Ammon's horn (tissue), 1 donor: ENCODE results near the gene REM2.

Experiments
- DNase-seq: peaks from one replicate; pipeline ENCODE4 v3.0.0-alpha.2; 2016; ENCODE audit warnings: low spot score

REM2 gene, protein sequence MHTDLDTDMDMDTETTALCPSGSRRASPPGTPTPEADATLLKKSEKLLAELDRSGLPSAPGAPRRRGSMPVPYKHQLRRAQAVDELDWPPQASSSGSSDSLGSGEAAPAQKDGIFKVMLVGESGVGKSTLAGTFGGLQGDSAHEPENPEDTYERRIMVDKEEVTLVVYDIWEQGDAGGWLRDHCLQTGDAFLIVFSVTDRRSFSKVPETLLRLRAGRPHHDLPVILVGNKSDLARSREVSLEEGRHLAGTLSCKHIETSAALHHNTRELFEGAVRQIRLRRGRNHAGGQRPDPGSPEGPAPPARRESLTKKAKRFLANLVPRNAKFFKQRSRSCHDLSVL

DNA sequence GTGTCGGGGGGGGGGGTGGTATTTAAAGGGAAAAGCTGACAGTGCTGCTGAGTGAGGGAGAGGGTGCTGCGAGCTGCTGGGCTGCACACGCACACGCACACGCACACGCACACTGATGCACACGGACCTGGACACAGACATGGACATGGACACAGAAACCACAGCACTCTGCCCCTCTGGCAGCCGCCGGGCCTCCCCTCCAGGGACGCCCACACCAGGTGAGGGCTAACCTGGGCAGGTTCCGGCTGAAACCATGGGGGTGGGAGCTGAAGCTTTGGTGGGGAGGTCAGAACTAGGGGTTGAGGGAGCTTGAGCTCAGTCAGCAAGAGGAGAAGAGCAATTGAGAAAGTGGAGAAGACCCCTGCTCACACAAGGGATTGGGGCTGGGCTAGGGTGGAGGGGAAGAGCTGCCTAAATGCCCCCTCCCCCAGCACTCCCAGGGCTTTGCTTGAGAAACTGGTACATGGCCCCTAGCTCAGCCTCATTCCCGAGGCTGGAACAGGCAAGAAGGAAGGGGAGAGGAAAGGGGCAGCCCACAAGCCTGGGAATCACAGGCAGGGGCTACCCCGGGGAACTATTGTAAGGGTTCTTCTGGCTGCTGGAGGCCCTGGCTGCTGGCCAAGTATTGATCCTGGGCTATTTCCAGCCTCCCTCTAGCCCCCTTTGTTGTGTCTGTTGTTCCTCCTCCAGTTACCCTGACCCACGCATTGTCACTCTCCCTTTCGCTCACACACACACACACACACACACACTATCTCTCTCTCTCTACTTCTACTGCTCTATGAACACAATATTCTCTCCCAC is at the start of gene REM2:
Gene REM2 (plus strand): TSS at position 50 of the 804 bp plus-strand sequence. CDS start 66 bp downstream, at position 116.
- no peak for DNase-seq

DNA sequence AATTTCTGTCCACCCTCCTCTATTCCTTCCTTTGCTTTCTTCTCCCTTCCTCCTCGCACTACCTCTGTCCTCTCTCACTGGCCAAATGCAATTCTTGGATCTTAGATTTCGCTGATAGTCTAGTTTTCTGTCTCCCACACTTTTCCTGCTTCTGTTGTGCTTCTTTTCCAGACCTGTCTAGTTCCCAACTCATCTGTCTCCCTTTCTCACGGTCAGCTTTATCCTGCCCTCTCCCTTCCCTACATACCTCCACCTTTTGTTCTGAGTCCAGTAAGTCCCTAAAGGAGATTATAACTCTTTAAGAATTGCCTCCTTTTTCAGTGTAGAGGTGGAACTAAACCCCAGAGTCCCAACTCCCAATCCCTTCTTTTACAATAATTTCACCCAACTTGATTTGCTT is 47.5 kb upstream of the REM2 start:
- DNase-seq = no peak

DNA sequence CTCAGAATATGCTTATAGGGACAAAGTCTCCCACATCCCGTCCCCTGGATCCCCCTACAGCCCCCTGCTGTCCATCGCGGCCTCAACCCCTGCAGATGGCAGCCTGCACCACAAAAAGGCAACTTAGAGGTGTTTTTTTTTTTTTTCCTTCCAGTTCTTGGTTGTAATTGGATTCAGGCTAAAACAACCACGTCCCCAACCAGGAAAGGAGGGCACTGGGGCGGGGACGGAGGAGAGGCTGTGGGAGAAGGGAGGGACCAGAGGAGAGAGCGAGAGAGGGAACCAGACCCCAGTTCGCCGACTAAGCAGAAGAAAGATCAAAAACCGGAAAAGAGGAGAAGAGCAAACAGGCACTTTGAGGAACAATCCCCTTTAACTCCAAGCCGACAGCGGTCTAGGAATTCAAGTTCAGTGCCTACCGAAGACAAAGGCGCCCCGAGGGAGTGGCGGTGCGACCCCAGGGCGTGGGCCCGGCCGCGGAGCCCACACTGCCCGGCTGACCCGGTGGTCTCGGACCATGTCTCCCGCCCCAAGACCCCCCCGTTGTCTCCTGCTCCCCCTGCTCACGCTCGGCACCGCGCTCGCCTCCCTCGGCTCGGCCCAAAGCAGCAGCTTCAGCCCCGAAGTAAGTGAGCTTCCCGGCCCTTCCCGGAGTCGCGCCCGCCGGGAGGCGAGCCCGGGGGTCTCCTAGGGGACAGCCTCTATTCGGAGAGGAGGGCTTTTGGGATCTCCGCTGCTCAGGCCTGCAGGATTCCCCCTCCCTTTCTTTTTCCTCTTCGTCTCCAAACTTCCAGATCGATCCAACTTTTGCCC is 46.5 kb upstream of the REM2 start, which contains the start of gene MMP14:
Gene MMP14 (plus strand): TSS at position 285 of the 813 bp plus-strand sequence. CDS start 233 bp downstream, at position 518.
- DNase-seq = peak; percentile 59

DNA sequence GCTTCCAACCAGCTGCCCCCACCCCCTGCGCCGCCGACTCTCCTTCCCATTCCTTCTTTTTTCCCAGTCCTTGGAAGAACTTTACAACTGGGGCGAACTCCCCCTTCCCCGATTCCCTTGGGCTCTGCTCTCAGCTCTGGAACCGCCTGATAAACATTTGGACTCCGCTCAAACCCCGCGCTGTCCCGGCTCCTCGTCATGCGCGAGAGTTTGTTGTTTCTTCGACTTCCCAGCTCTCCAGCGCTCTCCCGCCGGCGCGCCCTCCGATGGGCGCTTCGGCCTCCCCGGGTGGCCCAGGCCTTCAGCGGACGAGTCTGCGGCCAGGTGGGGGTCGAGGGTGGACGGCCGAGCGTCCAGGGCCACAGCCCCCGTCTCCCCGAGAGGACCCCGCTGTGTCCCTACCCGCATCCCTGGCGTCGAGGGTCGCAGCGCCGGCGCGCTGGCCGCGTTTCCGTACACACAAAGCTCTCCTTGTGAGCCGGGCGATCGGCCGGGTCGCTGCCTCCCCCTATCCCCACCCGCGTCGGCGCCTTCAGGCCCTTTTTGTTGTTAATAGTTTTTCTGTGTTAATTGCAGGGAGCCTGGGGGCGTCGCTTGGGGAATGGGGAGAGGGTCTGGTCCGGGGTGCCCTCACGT is 45.8 kb upstream of the REM2 start:
- DNase-seq = peak; percentile 39

DNA sequence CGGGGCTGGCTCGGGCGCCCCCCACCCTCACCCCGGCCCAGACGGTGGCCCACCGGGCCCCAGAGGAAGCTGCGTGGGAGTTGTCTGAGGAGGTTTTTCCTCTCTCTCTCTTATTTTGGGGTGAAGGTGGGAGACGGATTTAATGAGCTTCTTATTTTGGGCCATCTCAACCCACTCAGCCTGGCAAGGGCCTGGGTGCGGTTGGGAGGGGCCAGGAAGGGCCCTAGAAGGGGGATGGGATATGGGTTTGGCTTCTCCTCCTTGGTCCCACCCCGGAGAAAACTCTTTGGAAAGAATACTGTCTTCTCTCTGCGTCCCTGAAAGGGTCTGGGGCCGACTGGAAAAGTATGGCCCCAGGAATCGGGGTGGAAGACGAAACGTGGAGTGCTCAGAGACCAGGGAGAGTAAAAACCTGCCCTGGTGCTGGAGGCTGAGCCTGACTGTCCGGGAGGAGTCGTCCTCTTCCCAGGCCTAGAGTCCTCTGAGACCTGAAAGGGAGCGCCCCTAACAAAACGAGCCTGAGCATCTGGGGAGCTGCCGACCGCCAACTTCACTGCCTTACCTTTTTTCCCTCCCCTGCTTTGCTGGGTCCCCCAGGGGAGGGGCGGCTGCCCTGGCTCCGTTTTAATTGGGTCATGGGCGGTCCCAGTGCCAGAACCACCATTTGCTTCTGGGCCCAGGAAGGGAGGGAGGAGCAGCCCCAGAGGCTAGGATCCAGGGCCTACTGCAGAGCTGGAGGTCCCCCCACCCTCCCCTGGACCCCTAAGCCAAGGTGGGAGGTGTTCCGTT is 45.1 kb upstream of the REM2 start:
- DNase-seq = no peak

DNA sequence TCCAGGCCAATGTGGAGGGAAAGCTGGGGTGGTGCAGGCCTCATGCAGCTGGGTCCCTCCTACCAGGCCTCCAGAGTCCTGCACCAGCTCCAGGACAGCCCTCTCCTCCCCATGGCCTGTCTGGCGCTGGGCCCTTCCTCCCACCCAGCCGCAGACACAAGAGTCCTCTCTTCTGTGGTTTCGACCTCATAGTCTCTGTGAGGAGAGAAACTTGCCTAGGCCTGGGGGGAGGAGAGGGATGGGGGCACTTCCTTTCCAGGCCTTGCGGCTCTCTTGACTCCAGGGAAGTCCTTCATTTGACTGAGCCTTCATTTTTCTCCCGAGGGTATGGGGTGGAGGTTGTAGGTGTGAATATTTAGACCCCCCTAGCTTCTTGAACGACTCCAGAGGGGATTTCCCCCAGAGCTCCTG is 44.4 kb upstream of the REM2 start:
- peak; percentile 46 for DNase-seq

DNA sequence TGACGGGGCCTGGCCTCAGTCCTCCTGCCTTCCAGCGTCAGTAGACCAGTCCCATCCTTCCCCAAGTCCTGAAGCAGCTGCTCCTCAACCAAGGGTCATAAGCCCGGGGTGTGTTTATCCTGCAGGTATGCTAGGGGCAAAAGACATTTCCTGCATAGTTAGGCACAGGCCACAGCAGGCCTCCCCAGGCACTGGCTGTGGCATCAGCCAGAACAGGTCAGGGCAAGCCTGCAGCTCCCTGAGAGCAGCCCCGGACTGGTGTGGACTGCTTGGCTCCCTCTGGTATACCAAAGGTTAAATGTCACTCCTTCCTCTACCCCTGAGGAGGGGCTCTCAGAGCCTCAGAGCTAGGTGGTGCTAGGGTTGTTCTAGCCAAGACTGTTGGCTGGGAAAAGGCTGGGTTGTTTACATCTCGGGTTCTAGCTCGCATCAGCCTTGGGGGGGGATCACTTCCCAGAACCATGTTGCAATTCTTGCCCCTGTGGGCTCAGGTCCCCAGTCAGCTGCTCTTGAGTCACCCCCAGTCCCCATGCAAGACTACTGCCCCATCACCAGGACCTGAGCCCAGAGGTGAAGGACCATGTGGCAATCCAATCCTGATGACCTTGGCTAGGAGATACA is 43.8 kb upstream of the REM2 start:
- no peak for DNase-seq

DNA sequence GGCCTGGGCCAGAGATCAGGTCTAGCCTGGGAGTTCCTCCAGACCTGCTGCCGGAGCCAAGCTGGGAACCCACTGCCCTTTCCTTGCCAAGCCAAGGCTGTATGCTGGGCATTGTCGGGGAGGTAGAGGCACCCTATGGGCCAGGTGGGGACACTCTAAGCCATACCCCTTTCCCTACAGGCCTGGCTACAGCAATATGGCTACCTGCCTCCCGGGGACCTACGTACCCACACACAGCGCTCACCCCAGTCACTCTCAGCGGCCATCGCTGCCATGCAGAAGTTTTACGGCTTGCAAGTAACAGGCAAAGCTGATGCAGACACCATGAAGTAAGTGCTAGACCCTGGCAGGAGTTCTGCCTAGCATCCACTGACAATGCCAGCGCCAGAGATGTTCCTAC is 41.7 kb upstream of the REM2 start:
- DNase-seq = no peak

DNA sequence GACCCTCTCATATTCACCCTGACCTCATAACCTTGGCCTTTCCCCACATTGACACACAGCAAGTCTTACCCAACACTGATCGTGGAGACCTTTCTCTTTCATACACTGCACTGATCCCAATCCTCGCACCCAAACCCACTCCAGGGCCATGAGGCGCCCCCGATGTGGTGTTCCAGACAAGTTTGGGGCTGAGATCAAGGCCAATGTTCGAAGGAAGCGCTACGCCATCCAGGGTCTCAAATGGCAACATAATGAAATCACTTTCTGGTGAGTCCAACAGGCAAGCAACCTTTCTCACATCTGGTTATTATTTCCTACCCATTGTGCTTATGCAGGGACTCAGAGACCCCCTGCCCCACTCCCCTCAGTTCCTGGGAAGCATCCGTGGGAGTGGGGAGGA is 41.3 kb upstream of the REM2 start:
- no peak for DNase-seq

DNA sequence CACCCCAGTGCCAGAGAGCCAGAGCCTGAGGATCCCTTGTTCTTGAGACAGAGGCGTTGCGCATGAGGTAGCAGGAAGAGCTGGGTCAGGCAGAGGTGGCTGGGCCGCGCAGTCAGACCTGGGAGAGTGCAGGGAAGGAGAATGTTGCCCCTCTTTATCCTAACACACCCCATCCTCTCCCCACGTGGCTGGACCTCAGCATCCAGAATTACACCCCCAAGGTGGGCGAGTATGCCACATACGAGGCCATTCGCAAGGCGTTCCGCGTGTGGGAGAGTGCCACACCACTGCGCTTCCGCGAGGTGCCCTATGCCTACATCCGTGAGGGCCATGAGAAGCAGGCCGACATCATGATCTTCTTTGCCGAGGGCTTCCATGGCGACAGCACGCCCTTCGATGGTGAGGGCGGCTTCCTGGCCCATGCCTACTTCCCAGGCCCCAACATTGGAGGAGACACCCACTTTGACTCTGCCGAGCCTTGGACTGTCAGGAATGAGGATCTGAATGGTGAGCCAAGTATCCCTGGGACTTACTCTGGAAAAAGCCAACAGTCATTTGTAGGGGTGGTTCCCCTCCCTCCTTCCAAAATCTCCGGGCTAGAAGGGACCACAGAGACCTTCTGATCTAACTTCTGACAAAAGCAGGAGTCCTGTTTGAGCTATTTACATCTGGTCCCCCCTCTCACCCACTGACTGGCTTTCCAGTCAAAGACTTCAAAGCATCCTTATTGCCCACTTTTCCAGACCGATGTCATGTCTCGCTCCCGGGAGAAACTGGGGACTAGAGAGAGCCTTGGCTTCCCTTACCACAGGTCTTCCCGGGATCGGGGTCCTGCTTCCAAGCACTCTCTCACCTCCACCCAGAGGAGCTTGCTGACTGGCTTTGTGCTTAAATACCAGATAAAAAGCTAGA is 40.6 kb upstream of the REM2 start:
- no peak for DNase-seq

DNA sequence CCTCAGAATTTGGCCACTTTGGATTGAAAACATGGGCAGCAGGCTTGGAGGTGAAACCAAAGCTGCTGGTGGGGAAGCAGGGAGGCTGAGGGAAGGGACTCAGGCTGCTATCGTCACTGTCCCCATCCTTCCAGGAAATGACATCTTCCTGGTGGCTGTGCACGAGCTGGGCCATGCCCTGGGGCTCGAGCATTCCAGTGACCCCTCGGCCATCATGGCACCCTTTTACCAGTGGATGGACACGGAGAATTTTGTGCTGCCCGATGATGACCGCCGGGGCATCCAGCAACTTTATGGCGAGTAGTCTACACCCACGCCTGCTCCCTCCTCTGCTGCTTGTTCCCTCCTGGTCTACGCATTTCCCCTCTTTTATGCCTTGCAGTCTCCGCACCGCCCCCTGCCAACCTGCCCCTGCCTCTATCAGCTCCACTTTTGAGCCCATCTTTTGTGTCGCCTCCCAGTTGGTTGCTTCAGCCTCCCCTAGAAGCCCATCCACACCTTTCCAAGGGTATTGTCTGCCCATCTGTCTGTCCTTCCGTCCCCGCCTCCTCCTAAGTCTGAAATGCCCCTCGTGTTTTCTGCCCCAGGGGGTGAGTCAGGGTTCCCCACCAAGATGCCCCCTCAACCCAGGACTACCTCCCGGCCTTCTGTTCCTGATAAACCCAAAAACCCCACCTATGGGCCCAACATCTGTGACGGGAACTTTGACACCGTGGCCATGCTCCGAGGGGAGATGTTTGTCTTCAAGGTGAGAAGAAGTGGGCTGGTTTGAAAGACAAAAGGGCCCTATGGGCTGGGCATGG is 39.7 kb upstream of the REM2 start:
- no peak for DNase-seq

DNA sequence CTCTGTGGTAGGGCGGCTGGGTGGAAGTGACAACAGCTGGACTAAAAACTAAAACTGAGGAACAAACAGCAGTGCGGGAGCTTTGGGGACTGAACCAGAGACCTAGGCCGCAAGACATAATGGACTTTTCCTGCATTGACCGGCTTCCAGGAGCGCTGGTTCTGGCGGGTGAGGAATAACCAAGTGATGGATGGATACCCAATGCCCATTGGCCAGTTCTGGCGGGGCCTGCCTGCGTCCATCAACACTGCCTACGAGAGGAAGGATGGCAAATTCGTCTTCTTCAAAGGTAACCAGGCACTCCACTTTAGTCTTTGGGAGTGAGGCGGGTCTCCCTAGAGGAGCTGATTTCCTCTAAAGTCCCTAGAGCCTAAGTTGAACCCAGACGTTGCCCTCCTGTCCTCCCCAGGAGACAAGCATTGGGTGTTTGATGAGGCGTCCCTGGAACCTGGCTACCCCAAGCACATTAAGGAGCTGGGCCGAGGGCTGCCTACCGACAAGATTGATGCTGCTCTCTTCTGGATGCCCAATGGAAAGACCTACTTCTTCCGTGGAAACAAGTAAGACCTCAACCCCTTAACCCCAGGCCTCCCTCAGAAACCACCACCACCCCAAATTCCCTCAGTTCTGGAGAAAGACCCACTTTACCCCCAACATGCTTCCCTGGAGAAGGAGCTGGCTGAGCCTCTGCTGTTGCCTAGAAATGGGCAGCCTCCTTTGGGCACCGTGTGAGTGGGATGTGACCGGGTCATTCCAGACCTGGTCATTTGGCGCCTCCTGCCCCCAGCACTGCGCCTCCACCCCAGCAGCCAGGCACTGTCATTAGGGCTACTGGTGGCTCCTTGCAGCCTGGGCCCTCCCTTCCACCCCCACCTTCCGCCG is 38.6 kb upstream of the REM2 start:
- DNase-seq = no peak

DNA sequence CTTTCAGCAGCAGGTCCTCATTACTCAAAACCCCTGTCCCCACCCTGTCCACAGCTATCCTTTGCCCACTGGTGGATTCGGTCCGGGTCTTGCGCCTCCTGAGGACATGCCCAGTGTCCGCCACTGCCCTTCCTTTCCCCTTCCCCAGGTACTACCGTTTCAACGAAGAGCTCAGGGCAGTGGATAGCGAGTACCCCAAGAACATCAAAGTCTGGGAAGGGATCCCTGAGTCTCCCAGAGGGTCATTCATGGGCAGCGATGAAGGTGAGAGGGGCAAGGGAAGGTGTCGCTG is 38.0 kb upstream of the REM2 start:
- DNase-seq = no peak

DNA sequence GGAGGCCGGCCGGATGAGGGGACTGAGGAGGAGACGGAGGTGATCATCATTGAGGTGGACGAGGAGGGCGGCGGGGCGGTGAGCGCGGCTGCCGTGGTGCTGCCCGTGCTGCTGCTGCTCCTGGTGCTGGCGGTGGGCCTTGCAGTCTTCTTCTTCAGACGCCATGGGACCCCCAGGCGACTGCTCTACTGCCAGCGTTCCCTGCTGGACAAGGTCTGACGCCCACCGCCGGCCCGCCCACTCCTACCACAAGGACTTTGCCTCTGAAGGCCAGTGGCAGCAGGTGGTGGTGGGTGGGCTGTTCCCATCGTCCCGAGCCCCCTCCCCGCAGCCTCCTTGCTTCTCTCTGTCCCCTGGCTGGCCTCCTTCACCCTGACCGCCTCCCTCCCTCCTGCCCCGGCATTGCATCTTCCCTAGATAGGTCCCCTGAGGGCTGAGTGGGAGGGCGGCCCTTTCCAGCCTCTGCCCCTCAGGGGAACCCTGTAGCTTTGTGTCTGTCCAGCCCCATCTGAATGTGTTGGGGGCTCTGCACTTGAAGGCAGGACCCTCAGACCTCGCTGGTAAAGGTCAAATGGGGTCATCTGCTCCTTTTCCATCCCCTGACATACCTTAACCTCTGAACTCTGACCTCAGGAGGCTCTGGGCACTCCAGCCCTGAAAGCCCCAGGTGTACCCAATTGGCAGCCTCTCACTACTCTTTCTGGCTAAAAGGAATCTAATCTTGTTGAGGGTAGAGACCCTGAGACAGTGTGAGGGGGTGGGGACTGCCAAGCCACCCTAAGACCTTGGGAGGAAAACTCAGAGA is 37.0 kb upstream of the REM2 start:
- no peak for DNase-seq

DNA sequence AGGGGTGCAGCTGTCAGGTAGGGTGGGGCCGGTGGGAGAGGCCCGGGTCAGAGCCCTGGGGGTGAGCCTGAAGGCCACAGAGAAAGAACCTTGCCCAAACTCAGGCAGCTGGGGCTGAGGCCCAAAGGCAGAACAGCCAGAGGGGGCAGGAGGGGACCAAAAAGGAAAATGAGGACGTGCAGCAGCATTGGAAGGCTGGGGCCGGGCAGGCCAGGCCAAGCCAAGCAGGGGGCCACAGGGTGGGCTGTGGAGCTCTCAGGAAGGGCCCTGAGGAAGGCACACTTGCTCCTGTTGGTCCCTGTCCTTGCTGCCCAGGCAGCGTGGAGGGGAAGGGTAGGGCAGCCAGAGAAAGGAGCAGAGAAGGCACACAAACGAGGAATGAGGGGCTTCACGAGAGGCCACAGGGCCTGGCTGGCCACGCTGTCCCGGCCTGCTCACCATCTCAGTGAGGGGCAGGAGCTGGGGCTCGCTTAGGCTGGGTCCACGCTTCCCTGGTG is 36.2 kb upstream of the REM2 start:
- DNase-seq = no peak

DNA sequence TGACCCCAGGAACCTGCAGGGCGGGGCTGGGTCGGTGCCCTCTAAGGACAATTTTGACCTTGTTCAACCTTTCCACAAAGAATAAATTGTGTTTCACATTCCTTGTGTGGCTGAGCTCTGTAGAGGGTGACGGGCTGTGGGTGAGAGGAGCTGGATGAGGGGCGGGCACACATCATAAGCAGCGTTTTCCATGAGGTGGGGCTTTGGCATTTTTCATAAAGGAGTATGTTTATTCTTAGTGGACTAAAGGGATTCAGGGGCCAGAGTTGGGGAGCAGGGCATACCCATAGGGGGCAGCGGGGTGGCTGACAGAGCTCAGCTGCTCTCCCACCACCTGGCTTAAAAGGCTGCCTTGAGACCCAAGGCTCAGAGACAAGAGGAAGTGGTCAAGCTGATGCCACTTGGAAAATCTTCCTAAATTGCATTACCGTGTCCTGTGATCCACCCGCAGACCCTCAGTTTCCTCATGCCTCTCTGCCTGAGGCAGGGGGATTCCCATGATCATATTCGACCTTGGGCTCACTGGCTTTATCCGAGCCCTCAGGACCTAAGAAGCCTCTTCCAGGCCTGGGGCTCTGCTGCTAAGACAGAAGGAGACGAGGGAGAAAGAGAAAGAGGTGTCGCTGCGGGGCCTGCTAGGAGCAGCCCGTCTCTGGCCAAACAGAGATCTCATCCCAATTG is 35.2 kb upstream of the REM2 start:
- no peak for DNase-seq
